Fibroblast of peridontal ligament (primary cell): ENCODE data around the gene SULT1C2.
"Not testable (repeated sequence)": the region's sequence is repeated elsewhere in the genome, so short reads cannot be mapped to it uniquely, and the experiment has no call there.

Experiments
- DNase-seq: peaks from one replicate; pipeline ENCODE4 v3.0.0-alpha.2; 2010; ENCODE audit errors: extremely low read depth

Gene SULT1C2

DNA sequence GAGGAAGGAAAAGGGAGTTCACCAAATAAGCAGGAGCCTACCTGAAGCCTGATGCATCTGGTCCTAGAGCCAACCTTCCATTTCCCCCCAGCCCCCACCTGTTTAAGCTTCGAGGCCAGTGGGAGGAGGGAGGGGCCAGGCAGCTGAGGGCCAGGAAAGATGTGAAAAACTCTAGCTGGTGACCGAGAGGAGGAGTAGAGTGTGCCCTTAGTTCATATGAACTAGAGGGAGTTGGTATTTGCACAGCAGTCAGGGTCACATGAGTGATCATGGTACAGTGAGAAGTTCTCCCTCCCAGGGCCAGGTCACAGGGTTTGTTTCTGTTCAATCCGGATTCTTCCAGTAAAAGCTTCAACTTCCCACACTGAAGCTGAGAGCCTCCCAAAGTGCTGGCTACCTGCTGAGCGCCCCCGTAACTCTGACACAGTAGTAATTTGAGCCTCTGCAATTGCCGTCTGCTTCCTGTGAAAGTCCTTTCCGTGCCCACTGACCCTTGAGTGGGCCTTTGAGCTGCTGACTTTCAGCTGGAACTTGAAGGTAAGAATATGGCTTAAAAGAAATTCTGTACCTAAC is at the start of gene SULT1C2:
Gene SULT1C2 (plus strand): TSS at position 362 of the 573 bp plus-strand sequence. CDS start 4,773 bp downstream, outside the sequence.
- no peak for DNase-seq

DNA sequence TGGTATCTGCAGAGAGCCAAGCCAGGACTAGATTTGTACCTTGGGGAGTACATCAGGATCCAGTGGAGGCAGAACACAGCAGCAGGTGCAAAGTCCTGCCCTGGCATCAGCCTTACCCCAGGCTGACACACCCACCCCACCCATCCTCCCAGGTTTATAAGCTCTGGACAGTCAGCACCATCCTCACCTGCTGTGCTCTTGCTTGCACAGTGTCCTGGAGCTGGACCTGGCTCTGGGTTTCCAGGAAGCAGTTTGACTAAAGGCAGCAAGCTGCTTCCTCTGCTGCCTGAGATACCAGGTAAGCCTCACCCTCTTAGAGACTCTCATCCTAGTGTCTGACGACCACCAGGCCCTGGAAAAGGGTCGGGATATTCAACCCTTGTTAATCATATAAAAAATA is 48.9 kb upstream of the SULT1C2 start, which contains the start of gene SULT1C3:
Gene SULT1C3 (plus strand): TSS at position 183 of the 400 bp plus-strand sequence. CDS start 7,227 bp downstream, outside the sequence.
- no peak for DNase-seq

- DNase-seq, result no peak
These were observed 47.7 kb upstream of the SULT1C2 start for GRCh38 chr2:108240966-108241365.

DNA sequence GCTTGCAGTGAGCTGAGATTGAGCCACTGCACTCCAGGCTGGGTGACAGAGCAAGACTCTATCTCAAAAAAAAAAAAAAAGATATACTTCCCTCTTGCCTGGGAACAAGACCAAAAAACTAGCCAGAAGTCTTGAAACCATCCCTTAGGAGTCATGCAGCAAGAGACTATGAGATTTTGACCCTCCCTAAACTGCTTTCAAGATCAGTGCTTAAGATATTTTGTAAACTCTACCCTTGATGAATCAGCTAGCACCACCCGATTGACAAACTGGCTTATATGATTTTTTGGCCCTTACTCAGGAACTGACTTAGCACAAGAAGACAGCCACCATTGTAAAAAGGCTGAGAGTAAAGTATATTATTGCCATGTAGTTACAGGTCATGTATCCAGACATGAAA is 45.1 kb upstream of the SULT1C2 start:
- DNase-seq, result peak; percentile 86

DNA sequence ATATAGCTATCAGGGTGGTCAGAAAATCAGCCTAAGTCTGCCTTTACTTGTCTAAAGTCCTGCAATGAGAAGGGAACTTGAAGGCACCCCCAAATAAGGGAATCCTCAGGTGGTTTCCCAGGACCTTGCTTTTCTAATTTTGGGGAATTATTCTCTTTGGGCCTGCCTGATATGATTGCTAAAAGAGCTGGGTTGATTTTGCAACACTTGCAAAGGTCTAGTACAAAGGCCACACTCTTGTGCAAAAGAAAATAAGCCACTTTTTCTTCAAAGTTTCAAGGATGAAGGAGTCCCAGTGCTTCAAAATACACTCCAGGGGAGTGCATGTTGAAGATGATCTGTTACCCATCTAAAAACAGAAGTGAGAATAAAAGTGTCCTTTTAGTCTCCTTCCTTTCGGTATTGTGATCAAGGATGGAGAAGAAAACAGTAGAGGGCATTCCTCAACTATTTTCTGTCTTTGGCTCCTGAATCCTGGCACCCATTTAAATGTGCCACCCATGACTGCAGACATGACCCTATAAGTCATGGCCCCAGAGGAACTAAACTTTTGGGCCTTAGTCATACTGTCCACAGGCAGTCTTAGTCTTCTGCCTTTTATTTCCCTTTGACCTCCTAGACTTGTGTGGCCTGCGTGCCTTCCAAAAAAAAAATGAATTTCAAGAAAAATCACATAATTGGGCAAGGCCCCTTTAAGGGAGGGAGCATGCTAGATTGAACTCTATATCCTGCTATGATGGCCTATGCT is 43.9 kb upstream of the SULT1C2 start:
- DNase-seq, result no peak

DNA sequence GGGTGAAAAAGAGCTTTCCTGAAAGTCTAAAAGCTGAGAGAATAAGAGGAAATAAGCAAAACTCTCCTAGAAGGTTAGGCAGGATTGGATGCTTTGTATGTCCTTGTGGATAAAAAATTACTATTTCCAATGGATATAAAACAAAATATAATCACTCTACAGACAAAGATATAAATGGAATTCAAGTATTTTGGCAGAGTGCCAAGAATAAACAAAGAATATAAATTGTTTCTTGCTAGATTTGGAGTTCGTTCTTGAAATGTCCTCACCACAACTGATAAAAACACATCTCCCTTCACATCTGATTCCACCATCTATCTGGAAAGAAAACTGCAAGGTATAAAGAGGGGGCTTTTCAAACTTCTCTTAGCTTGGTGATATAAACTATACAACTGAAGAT is 35.6 kb upstream of the SULT1C2 start:
- peak; percentile 24 for DNase-seq

- peak; percentile 30 for DNase-seq
These were observed 30.9 kb upstream of the SULT1C2 start for GRCh38 chr2:108257757-108258331.

- no peak for DNase-seq
These were observed 27.9 kb upstream of the SULT1C2 start for GRCh38 chr2:108260773-108261172.

GRCh38 chr2:108262036-108262435 is 26.7 kb upstream of the SULT1C2 start:
- DNase-seq, result no peak

DNA sequence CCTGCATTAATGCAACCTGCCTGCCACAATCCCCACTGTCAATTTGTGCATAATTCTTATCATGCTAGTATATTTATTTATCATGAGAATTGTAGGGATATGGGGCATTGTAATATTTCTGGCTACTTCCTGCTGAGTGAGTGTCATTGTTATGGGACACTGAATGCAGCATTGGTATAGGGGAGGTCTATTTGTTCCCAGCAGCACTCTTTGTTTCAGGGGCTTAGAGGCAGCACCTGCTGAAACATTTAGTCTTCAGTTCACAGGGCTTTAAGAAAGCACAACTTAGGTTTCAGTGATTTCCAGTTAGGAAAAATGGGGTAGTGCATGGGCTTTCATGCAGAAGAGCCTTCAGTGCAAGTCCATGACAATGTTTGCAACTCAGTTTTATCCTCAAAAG is 25.3 kb upstream of the SULT1C2 start:
- no peak for DNase-seq

DNA sequence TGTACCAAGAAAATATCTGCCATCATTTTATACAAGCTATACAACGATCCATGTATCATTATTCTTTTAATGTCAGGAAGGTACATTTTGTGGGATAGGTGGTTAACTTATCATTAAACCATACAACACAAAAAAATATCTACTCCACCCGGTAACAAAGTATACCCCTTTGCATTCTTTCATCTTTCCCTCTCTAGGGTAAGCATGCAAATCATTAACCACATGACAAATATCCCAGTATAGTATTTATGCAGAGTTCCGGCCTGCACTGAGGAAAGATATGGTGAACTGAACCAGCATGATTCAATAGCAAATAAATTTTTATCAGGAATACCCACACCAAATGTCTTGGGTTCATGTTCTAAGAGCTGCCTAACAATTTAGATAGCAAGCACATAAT is 22.5 kb upstream of the SULT1C2 start:
- no peak for DNase-seq

- DNase-seq, result peak; percentile 85
These were observed 21.6 kb upstream of the SULT1C2 start for GRCh38 chr2:108267101-108267500.

GRCh38 chr2:108268001-108268400 is 20.7 kb upstream of the SULT1C2 start:
- peak; percentile 96 for DNase-seq

DNA sequence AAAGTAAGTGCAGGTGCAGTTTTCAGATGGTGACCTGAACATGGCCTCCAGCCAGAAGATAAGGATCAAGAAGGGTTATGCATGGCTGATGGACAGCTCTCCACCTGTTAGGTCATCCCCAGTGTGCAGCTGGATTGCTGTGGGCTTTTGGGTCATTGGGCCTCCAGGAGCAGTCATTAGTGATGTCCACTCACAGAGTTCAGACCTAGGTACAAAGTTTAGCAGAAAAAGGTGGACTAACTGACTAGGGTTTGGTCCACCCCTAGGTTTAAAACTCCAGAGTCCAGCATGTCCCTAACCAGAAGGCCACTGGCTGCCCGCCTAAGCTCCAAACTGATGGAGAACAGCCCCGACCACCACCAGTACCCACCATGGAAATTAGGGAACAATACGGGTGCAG is 18.3 kb upstream of the SULT1C2 start:
- DNase-seq, result no peak

GRCh38 chr2:108270768-108271506 is 17.8 kb upstream of the SULT1C2 start:
- DNase-seq, result no peak

- peak; percentile 90 for DNase-seq
These were observed 16.9 kb upstream of the SULT1C2 start for GRCh38 chr2:108271691-108272253.

- peak; percentile 53 for DNase-seq
These were observed 10.1 kb upstream of the SULT1C2 start for GRCh38 chr2:108278631-108279030.

DNA sequence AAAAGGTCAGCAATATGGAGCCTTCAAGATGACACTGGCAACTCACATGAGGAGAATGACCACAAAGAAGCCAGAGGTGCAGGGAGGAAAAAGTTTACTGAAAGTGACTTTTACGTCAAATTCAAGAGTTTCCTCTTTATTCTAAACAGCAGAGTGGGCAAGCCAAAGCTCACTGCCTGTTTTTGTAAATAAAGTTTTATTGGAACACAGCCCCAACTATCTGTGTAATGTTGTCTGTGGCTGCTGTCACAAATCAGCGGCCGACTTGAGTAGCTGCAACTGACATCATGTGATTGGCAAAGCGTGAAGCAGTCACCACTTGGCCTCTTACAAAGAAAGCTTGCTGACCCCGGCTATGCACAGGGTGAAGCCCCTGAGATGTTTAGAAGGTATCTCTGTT is 9.2 kb upstream of the SULT1C2 start:
- no peak for DNase-seq

GRCh38 chr2:108280466-108280865 is 8.2 kb upstream of the SULT1C2 start:
- DNase-seq, result no peak

DNA sequence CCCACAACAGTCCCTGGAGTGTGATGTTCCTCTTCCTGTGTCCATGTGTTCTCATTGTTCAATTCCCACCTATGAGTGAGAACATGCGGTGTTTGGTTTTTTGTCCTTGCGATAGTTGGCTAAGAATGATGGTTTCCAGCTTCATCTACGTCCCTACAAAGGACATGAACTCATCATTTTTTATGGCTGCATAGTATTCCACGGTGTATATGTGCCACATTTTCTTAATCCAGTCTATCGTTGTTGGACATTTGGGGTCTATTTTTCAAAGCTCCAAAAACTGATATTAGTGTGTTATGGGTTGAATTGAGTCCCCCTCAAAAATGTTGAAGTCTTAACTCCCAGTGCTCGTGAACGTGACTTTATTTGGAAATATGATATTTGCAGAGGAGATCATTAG is 4.1 kb upstream of the SULT1C2 start:
- not testable (repeated sequence) for DNase-seq

GRCh38 chr2:108285616-108286015 is 3.1 kb upstream of the SULT1C2 start:
- no peak for DNase-seq

GRCh38 chr2:108287169-108287568 is 1.5 kb upstream of the SULT1C2 start:
- DNase-seq, result no peak
